ENCODE data around the gene KATNA1.
A peak's percentile ranks its signal among the peaks of the same experiment; 100 is the strongest.

- TF ChIP-seq ETS1 (IDR thresholded peaks at IDR 0.05) (peak; percentile 68), CTCF (conservative IDR thresholded peaks at IDR 0.05; ENCODE audit: low read depth in 2 of 2) (no peak), POLR2AphosphoS5 (IDR thresholded peaks at IDR 0.05; ENCODE audit: low read depth) (peak; percentile 91), EZH2phosphoT487 (IDR thresholded peaks at IDR 0.05; ENCODE audit: unreplicated experiment) (no peak), REST (IDR thresholded peaks at IDR 0.05; ENCODE audit: unreplicated experiment) (no peak)
Measured at GRCh38 chr6:149648148-149649145, at the start of gene KATNA1.
